Measurements from ENCODE around the gene ZNF584.

- TF ChIP-seq POLR2A (IDR thresholded peaks at IDR 0.05; ENCODE audit: low read length) (no peak), GATA1 (IDR thresholded peaks at IDR 0.05; ENCODE audit: low read depth, low read length) (no peak)
Measured at GRCh38 chr19:58399903-58400302, 8.5 kb upstream of the ZNF584 start.

All from erythroblast (primary cell).